CD4-positive, alpha-beta T cell treated with Interleukin-15 for 1 hour (primary cell): ENCODE results near the gene ADGRG1.
"Not testable (repeated sequence)": the region's sequence is repeated elsewhere in the genome, so short reads cannot be mapped to it uniquely, and the experiment has no call there.

ENCODE experiments used
- DNase-seq: peaks from one replicate; pipeline ENCODE4 v3.0.0-alpha.2; 2020

Gene ADGRG1

GRCh38 chr16:57667526-57668262 lies 39.3 kb downstream of the ADGRG1 start:
- peak; percentile 82 for DNase-seq

GRCh38 chr16:57668263-57668571 lies 39.8 kb downstream of the ADGRG1 start, which contains the start of gene ADGRG3:
TSS of gene ADGRG3 (plus strand) at chr16:57668306. CDS start at chr16:57668348, 42 bp downstream.
- DNase-seq, result no peak

- DNase-seq, result no peak
Measured at GRCh38 chr16:57668630-57669475, 40.4 kb downstream of the ADGRG1 start.

GRCh38 chr16:57669476-57670162 lies 41.2 kb downstream of the ADGRG1 start:
- DNase-seq, result no peak

GRCh38 chr16:57670196-57670595 lies 41.8 kb downstream of the ADGRG1 start:
- DNase-seq, result no peak

- not testable (repeated sequence) for DNase-seq
Measured at GRCh38 chr16:57671451-57671850, 43.0 kb downstream of the ADGRG1 start.

GRCh38 chr16:57672416-57672815 lies 44.0 kb downstream of the ADGRG1 start:
- DNase-seq, result no peak

- no peak for DNase-seq
Measured at GRCh38 chr16:57672824-57673223, 44.4 kb downstream of the ADGRG1 start.

GRCh38 chr16:57675741-57676551 lies 47.5 kb downstream of the ADGRG1 start:
- DNase-seq, result no peak

- DNase-seq, result no peak
Measured at GRCh38 chr16:57676553-57677085, 48.2 kb downstream of the ADGRG1 start.

GRCh38 chr16:57677622-57678369 lies 49.4 kb downstream of the ADGRG1 start:
- DNase-seq, result no peak

- DNase-seq, result no peak
Measured at GRCh38 chr16:57679016-57679415, 50.6 kb downstream of the ADGRG1 start.

- no peak for DNase-seq
Measured at GRCh38 chr16:57679767-57680482, 51.5 kb downstream of the ADGRG1 start.

- no peak for DNase-seq
Measured at GRCh38 chr16:57680842-57681375, 52.5 kb downstream of the ADGRG1 start.

- DNase-seq, result no peak
Measured at GRCh38 chr16:57681950-57682728, 53.7 kb downstream of the ADGRG1 start.

- DNase-seq, result no peak
Measured at GRCh38 chr16:57682809-57683635, 54.6 kb downstream of the ADGRG1 start.

- DNase-seq, result no peak
Measured at GRCh38 chr16:57683636-57684545, 55.5 kb downstream of the ADGRG1 start.
